SK-N-MC (cell line): ENCODE measurements around the gene MDC1.
A peak's percentile ranks its signal among the peaks of the same experiment; 100 is the strongest.

Experiments
- EZH2 ChIP-seq: fragments of 200-600 bp; sonication (generic); IDR thresholded peaks from one replicate; pipeline ENCODE4 v1.6.1; 2017; ENCODE audit warnings: antibody characterized with exemption
- POLR2AphosphoS5 ChIP-seq: IDR thresholded peaks from 2 replicates; pipeline ENCODE4 v1.6.1; 2012; ENCODE audit warnings: mild to moderate bottlenecking, low read depth, low read length, borderline replicate concordance

DNA sequence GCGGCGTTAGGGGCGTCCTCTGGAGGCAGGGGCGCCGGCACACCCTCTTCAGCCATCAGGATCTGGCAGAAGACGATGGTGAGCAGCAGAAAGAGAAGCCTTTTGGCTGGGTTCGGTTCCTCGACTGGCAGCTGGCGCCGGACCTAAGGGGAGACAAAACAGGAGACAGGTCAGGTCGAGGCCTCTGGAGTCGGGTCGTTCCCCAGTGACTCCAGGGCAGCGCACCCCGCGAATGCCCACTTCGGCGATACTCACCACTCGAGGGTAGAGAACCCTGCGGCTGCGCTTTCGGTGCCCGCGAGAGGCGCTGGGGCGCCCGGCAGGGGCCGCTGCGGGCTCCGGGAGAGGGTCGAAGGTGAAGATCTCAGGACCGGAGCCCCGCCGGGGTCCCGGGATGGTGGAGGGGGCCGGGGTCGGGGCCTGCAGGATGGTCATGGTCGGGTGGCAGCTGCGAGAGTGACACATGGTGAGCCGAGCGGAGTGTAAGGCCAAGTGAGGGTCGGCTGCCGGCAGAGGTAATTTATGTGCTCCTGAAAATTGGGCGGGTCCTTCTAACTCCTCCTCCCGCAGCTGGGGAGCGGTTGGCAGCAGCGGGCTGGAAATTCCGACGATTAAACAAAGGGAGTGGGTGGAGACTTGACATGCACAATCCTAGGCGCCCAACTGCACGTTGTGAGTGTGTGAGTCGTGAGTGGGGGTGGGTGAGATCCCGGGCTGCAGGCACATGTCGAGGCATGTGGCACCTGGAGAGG is 27.1 kb upstream of the MDC1 start, which contains the start of gene IER3:
- no peak for TF ChIP-seq EZH2
- TF ChIP-seq POLR2AphosphoS5: peak; percentile 97
